ENCODE data around the gene ATIC.

ATIC gene

GRCh38 chr2:215311625-215312396 lies at the start of gene ATIC:
Gene ATIC (plus strand): TSS chr2:215312059. CDS start chr2:215312143, 84 bp downstream.
- DNase-seq: peak; percentile 92 to 94

- no peak for DNase-seq
Measured at GRCh38 chr2:215262303-215262702, 49.6 kb upstream of the ATIC start.

- DNase-seq: no peak
Measured at GRCh38 chr2:215262741-215263362, 49.0 kb upstream of the ATIC start.

DNA sequence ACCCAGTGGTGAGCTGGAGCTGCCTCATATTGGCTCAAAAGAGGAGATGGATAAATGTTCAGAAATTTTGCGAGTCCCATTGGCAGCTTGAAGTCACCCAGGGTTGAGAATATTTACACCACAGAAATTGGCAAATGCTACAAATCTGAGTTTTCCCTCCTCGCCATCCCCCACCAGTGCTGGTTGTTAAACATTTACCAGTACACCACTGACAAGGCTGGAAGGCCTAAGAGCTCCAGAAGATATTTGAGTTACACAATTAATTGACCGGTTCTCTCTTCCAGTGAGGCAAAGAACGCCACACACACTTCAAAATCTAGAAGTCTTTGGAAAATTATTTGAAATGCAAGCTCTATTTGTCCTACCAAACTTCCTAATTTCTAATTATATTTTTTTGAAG lies 47.5 kb upstream of the ATIC start:
- DNase-seq: no peak

- DNase-seq: peak; percentile 55 to 69
Measured at GRCh38 chr2:215269397-215270117, 42.3 kb upstream of the ATIC start.

DNA sequence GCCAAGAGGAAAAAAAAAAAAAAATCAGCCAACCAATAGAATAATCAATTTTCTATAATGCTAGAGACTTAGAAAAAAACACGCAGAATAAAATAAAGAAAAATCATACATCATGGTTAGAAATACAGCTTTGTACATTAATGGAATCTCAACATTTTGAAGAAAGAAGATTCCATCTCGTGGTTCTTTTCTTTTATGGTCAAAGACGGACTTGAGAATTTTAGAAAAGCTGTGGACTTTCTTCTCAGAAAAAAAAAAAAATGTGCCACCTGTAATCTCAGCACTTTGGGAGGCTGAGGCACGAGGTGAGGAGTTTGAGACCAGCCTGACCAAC lies 41.8 kb upstream of the ATIC start:
- no peak for DNase-seq

- DNase-seq: no peak
Measured at GRCh38 chr2:215271446-215271845, 40.4 kb upstream of the ATIC start.

DNA sequence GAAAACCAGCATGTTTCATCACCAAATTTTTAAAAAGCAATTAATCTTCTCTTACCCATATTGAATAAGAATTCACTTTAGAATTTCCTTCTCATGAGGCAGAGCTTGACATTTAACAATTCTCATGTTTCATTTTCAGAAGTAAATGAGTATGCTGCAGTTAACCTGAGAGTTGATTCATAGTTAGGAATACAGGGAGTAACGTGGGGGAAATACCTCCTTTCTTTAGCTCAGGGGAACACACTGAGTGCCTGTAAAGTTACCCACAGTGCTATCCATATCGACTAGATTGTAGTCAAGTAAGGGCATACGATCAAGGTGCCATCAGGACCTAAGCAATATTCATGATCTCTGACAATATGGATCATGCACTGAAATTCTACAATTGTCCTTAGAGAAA lies 38.9 kb upstream of the ATIC start:
- DNase-seq: no peak

DNA sequence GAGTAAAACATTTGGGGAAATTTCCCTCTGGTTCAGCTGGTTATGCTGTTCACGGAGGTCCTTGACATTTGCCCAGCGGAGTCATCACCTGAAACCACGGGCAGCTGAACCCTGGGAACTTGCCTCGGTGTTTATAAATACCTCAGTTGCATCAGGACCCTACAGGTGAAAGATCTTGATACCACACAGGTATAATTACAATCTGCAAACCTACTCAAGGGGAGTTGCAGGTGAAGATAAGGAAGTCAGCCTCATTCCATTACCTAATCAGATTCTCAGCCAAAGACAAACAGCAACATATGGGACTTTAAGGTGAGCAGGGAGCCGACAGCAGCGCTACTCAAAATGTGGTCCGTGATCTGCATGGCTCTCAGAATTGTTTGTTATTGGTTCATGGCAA lies 37.0 kb upstream of the ATIC start:
- DNase-seq: no peak

DNA sequence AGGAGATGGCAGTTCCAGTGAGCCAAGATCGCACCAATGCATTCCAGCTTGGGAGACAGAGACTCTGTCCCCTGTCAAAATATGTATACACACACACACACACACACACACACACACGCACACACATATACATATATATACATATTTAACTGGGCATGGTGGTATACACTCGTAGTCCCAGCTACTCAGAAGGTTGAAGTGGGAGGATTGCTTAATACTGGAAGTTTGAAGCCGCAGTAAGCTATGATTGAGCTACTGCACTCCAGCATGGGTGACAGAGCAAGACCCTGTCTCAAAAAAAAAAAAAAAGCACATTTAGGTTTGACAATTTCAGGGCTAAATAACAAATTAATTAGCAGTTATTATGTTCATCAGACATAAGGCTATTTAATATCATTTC lies 36.0 kb upstream of the ATIC start:
- DNase-seq: no peak

DNA sequence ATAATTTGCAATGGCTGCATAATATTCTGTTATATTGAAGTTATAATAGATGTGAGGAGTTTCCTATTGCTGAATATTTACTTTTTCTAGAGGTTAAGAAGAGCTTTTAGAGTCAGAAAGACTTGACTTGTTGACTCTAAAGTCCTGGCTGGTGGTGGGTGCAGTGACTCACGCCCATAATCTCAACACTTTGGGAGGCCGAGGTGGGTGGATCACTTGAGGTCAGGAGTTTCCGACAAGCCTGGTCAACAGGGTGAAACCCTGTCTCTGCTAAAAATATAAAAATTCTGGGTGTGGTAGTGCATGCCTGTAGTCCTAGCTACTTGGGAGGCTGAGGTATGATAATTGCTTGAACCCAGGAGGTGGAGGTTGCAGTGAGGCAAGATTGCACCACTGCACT lies 33.9 kb upstream of the ATIC start:
- no peak for DNase-seq

GRCh38 chr2:215280326-215280725 lies 31.5 kb upstream of the ATIC start:
- DNase-seq: no peak

DNA sequence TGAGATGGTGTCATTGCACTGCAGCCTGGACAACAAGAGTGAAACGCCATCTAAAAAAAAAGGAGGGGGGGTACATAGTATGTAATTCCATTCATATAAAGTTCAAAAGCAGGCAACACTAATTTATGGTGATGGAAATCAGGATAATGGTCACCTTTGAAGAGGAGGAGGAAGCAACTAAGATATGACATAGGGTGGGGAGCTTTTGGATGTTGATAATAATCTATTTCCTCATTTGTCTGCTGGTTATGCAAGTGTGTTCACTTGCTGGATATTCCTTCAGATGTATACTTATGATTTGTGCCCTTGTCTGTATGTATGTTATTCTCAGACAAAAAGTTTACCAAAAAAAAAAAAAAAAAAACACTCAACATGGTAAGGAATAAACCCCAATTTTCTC lies 28.6 kb upstream of the ATIC start:
- no peak for DNase-seq

DNA sequence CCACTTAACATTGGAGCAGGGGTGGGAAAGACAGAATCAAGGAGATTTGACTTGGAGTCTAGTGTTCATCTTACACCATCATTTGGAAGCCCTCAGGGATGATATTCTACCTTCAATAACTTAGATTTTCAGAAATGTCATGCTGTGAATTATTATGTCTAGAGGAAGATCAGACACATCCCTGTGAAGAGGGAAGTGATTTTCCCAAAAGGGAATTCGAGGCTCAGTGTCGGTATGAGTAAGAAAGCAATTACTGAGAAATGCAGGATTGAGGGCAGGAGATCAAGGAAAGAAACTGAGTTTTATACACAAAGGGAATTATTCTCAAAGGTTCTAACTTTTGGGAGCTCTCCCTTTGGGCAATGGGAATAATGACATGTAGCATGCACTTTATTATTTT lies 25.6 kb upstream of the ATIC start:
- no peak for DNase-seq

- DNase-seq: no peak
Measured at GRCh38 chr2:215288112-215288815, 23.6 kb upstream of the ATIC start.

GRCh38 chr2:215290980-215291599 lies 20.8 kb upstream of the ATIC start:
- no peak for DNase-seq

GRCh38 chr2:215293879-215294278 lies 18.0 kb upstream of the ATIC start:
- DNase-seq: no peak

- DNase-seq: no peak
Measured at GRCh38 chr2:215299337-215299859, 12.5 kb upstream of the ATIC start.

DNA sequence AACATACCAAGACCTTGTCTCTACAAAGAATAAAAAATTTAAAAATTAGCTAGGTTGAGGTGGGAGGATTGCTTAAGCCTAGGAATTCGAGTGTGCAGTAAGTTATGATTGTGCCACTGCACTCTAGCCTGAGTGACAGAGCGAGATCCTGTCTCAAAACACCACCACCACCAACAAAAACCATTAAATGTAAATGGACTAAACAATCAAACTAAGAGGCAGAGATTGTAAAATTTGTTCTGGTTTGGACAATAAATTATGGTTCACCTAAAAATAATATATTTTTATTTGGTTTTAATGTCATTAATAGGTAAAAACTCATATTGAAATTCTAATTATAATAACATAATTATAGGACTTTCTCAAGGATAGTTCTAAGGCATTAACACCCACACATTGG lies 9.9 kb upstream of the ATIC start:
- DNase-seq: no peak

- peak; percentile 18 to 20 for DNase-seq
Measured at GRCh38 chr2:215311259-215311624, 617 bp upstream of the ATIC start.

DNA sequence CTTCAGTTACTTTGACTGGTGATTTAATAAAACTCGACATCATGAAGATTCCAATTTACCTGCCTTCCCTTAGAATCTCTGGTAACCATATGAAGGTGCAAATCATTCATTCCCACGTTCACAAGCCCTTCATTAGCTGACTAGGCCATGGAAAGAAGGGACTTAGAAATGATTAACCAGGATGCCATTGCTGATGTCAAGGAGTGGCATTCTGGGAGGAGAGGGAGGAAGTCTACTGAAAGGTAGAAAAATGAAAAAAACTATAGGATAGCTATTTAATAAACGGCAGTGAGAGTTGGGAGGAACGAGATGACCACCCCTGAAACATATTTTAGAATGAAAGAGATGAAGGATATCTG lies 1.4 kb downstream of the ATIC start:
- no peak for DNase-seq

DNA sequence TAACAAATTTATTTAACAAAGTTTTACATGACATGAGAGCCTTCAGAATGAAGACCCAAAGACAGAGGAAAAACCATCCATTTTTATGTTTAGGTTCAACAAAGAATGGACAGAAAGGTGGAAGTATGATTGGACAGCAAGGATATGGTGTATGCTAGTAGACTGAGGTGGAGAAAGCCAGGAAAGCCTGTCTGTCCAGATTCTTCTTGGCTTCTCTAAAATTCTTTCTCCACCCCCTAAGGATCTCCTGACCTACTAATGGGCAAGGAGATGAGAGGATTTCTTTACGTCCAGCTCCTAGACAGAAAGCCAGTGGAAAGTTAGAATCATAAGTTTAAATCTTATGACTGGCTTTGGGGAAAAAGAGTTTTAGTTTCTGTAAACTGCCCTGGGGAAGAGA lies 3.0 kb downstream of the ATIC start:
- no peak for DNase-seq

- no peak for DNase-seq
Measured at GRCh38 chr2:215315301-215315700, 3.4 kb downstream of the ATIC start.
